Dedifferentiated amniotic fluid mesenchymal stem cell (primary cell): ENCODE data around the gene SLC22A31.
"Not testable (repeated sequence)": the region's sequence is repeated elsewhere in the genome, so short reads cannot be mapped to it uniquely, and the experiment has no call there.

ENCODE experiments used
- DNase-seq: peaks from one replicate; pipeline ENCODE4 v3.0.0-alpha.2; 2016; ENCODE audit errors: extremely low spot score

SLC22A31 gene

DNA sequence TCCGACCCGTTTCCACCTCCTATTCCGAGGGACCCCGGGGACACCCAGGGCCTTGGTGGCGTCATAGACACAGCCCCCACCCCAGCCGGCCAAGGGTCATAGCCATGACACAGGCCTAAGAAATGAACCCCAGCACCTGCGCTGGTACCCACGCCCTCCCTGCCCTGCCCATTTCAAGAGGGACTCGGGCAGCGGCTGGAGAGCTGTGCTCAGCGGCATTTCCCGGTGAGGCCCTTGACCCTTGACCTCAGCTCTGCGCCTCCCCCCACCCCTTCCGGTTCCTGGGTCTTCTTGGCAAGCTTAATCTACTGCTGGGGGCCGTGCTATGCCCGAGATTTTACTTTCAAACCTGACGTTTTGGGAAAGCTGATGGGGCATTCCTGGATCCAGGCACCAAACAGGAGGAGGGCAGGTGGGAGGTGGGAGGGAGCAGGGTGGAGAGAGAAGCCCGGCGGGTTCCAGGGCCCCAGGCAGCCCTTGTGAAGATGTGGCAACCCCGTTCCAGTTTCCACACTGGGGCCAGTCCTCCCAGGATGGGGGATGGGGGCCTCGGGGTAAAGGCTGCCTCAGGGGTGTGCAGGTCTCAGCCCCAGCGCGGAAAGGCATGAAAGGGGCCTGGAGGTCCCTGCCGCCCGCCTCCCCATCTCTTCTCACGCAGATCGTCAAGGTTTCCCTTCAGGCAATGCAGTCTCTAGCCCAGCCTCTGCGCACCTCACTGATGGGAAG lies at the start of gene SLC22A31:
SLC22A31 (minus strand) TSS at position 414 of the 726 bp plus-strand sequence; CDS start at position 378, 36 bp downstream.
- no peak for DNase-seq

DNA sequence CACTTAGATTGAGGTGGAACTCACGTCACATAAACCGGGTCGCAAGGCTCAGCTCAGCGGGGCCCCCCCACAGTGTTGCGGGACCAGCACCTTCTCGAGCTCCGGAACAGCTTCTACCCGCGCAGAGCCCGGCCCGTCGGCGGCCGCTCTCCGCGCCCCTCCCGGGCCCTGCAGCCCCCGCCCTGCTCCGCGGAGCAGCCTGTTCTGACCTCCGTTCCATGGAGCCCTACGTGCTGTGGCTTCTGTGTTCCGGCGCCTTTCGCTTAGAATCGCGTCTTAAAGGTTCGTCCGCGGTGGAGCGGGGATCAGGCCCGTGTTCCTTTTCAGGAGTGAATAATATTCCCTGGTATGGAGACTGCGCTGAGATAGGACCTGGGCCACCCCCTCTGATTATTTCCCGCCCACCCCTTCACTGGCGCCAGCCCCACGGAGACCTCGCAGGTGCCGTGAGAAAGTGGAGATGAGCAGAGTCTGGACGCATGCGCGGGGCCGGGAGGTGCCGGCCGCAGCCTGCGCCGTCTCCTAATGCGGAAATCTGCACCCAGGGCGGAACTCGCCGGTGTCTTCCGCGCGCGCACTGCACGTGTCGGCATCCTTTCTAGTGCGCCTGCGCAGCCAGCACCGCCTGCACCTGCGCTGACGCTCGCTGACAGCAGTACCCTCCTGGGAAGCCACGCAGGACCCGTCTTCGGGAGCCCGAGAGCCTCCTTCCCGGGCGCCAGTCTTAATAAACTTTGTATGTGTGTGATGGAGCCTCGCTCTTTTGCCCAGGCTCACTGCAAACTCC lies 48.1 kb upstream of the SLC22A31 start:
- DNase-seq, result no peak

DNA sequence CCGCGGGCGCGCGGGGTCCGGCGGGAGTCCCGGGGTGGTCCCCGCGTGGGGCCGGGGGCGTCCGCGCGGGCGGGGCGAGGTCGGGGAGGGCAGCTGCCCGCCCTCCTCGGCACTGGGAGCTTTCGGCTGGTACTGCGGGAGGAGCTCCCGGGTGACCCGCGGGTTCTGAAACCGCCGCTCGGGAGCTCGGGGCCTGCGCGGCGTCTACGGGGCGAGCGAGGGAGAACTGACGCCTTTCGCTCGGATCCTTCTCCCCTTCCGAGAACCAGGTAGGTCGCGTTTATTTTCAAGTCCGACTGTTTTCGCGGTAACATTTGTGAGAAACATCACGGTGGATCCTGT lies 47.4 kb upstream of the SLC22A31 start:
- not testable (repeated sequence) for DNase-seq

DNA sequence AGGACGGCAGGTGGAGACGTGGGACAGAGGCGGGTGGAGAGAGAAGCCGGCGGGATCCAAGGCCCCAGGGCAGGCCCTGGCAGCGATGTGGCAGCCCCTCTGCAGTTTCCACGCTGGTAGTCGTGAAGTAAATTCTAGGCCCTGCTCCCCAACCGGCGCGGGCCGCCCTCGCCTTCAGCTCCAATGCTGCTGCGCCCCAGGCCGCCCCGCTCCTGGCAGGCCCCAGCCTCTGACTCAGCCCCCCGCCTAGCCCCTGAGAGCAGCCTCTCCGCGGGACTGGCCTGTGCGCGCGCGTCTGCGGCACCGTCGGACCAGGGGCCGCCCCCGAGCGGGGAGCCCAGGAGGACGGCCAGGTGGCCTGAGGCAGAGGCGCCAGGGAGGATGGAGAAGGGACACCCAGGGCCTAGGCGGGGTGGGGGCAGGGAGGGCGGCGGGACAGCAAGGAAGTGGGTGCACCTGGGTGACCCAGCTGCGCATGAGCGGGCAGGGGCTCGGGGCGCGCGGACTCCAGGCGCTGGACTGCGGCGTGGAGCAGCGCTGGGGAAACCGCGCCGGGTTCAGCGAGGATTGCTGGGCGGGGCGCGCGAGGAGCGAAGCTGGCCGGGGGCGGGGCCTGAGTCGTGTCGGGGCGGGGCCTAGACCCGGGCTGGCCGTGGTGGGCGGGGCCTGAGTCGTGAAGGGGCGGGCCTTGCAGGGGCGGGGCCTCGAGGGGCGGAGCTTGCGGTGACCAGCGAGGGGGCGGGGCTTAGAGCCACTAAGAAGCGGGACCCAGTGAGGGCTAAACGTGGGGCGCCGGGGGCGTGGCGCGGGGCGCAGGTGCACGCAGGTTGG lies 46.8 kb upstream of the SLC22A31 start:
- DNase-seq, result peak; percentile 62

DNA sequence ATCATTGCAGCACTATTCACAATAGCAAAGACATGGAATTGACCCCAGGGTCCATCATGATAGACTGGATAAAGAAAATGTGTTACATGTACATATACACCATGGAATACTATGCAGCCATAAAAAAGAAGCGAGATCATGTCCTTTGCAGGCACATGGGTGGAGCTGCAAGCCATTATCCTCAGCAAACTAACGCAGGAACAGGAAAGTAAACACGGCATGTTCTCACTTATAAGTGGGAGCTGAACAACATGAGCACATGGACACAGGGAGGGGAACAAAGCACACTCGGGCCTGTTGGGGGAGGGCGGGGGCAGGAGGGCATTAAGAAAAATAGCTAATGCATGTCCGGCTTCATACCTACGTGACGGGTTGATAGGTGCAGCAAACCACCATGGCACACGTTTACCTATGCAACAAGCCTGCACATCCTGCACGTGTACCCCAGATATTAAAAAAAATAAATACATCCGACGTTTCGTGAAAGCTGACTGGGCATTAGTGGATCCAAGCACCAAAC lies 46.1 kb upstream of the SLC22A31 start:
- DNase-seq, result no peak

DNA sequence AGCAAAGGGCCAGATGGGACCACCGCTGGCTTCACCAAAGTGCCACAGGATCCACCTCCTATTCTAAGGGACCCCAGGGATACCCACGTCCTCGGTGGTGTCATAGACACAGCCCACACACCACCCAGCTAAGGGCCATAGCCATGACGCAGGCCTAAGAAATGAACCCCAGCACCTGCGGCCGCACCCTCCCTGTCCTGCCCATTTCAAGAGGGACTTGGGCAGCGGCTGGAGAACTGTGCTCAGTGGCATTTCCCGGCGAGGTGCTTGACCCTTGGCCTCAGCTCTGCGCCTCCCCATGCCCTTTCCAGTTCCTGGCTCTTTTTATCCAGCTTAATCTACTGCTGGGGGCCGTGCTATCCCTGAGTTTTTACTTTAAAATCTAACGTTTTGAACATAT lies 44.4 kb upstream of the SLC22A31 start:
- DNase-seq, result no peak

DNA sequence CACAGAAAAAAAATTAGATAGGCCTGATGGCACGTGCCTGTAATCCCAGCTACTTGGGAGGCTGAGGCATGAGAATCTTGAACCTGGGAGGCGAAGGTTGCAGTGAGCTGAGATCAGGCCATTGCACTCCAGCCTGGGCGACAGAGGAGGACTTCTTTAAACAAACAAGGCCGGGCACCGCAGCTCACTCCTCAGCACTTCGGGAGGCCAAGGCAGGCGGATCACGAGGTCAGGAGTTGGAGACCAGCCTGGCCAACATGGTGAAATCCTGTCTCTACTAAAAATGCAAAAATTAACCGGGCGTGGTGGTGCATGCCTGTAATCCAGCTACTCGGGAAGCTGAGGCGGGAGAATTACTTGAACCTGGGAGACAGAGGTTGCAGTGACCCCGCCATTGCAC lies 43.9 kb upstream of the SLC22A31 start:
- not testable (repeated sequence) for DNase-seq

DNA sequence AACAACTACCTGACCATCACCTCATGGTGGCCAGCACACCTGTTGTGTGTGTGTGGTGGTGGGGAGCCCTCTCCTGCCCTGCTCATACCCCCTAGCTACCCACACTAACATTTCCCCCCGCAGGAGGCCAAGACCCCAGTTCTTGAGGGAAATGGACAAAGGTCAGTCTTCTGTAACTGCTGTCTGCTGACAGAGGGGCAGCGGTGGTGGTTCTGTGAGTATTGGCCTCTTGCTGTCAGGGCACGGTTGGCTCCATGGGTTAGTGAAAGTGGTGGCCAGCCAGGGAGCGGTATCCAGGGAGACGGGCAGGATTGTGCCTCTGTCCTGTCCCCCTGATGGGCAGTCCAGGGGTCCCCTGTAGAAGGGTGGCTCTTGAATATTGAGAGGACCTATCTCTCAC lies 43.3 kb upstream of the SLC22A31 start:
- DNase-seq, result no peak

DNA sequence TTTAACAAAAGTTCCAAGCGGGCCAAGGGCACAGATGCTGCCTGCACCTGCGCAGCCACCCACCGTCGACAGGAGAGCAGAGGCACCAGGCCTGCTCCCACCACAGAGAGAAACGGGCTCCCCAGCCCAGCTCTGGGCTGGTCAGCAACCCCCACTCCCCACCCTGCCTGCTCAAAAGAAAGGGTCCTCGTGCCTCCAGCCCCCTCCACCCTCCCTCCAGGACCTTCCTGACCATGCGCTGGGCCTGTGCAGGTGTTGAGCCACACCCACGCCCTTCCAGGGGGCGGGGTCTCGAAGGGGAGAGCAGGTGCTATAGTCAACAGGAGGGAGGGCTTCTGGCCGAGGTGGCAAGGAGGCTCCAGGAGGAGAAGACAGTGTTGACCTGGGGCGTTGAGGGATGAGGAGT lies 42.5 kb upstream of the SLC22A31 start:
- no peak for DNase-seq

DNA sequence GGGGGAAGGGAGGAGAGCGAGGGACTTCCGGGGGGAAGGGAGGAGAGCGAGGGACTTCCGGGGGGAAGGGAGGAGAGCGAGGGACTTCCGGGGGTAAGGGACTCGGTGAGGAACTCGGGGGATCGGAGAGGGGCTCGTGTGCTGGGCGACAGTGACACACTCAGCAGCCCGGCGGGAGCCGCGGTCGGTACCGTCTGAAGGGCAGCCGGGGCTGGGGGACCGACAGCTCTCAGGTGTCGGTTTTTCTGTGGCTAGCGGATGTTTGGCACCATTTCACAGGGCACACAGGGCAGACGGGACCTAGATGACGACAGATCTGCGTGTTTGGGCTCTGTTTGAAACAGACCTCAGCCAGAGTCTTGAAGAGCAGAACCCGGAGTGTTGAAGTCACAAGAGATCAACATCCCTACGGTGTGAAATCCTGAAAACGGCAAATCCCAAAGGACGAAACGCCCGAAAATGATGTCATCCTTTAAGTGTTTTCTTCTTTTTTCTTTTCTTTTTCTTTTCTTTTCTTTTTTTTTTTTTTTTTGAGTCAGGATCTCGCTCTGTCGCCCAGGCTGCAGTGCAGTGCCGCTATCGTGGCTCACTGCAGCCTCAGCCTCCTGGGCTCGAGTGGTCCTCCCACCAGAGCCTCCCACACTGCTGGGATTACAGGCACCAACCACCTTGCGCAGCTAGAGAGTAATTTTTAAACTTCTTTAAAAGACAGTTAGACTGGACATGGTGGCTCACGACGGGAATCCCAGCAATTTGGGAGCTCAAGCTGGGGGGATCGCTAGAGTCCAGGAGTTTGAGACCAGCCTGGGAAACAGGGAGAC lies 41.1 kb upstream of the SLC22A31 start:
- DNase-seq, result peak; percentile 58

DNA sequence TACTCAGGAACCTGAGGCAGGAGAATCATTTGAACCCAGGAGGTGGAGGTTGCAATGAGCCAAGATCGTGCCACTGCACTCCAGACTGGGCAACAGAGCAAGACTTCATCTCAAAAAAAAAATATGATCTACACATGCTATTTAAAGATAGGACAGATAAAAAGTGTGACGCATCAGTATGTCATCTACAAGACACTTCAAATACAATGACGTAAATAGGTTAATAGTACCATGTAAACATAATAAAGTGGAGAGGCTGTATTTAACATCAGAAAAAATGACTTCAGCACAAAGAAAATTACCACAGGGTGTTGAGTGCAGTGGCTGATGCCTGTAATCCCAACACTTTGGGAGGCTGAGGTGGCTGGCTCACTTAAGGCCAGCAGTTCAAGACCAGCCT lies 37.4 kb upstream of the SLC22A31 start:
- no peak for DNase-seq

DNA sequence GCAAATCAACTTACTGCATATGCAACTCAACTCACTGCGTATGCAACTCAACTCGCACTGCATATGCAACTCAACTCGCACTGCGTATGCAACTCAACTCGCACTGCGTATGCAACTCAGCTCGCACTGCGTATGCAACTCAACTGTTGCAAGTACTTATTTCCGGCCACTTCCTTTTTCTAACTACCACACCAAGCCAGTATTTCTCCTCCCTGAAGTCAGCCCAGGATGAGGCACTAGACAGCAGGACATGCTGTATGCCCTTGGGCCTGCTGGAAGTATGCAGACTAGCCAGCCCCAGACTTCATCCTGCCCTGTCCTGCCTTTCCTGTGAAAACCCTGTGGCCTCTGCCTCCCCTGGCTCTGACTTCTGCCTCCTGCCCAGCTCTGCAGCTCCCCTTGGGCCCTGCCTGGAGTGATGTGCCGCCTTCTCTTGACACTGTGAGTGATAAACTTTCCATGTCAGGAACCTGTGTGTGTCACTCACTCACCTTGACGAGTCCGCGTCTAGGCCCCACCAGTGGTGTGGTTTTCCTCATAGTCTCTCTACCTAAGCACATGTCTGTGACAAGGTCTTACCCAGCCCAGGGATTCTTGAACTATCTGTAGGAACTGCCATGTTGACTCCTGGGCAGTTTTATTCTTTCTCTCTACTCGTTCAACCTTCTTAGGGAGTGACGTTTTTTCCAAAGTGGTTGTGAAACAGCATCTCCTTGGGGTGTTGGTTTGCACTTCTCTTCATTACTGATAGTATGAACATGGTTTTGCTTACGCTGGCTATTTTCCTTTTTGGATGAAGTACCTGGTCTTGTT lies 33.5 kb upstream of the SLC22A31 start:
- peak; percentile 13 for DNase-seq

DNA sequence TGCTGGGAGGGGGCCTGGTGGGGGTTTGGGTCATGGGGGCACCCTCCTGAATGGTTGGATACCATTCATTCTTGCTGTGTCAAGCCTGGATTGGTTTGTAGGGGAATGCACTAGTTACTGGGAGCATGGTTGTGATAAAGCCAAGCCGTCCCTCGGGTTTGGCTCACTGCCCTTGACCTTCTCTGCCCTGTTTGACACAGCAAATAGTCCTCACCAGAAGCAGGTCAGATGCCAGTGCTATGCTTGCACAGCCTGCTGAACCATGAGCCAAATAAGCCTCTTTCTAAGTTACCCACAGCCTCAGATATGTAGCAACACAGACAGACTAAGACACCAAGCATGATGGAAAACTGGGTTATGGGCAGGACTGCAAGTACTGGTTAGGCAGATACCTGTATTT lies 31.8 kb upstream of the SLC22A31 start:
- peak; percentile 5 for DNase-seq

DNA sequence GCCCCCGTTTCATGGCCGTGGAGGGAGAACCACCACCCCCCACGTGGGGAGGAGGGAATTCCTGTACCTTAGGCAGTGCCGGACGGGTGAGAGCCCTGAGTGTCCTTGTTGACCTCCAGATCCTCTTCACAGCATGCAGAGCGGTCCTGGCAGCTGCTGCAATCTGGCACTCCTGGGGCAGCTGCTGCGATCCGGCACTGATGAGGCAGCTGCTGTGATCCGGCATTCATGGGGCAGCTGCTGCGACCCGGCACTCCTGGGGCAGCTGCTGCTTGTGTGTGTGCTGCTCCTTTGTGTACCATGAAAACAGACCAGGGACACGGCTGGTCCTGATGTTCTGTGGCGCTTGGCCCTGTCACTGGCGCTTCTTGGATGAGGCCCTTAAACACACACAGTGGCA lies 29.9 kb upstream of the SLC22A31 start:
- DNase-seq, result no peak

DNA sequence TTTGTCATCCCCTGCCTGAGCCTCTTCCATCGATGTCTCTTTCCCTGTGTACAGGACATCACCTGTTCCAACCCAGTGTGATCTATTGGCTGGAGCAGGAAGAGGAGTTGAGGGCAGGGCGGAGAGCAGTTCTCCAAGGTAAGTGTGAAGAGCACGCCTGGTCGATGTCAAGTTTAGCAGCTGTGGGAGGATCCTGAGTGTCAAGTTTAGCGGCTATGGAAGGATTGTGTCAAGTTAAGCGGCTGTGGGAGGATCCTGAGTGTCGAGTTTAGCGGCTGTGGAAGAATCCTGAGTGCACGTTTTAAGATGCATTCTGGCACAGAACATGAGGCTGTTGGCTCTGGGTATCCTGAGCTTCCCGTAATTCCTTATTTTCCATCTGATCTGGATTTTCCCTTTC lies 24.3 kb upstream of the SLC22A31 start:
- DNase-seq, result no peak

DNA sequence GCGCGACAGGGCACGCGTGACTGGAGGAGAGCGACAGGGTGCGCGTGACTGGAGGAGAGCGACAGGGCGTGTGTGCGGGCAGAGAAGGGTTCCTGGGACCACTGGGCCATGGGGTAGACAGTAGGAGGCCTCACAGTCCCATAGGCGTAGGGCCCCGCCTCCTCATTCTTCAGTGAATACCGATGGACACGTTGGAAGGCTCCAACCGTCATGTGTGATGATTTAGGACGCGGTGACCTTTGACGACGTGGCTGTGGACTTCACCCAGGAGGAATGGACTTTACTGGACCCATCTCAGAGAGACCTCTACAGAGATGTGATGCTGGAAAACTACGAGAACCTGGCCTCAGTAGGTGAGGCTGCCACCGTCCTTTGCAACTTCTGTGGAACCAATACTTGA lies 22.6 kb upstream of the SLC22A31 start:
- DNase-seq, result no peak

DNA sequence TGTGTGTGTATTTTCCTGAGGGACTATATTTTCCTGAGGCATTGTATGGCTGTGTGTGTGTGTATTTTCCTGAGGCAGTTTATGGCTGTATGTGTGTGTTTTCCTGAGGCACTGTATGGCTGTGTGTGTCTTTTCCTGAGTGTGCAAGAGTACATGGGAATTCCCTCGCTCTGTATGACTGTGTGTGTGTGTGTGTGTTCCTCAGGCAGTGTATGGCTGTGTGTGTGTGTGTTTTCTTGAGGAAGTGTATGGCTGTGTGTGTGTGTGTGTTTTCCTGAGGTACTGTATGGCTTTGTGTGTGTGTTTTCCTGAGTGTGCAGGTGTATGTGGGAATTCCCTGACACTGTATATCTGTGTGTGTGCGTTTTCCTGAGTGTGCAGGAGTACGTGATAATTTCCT lies 21.3 kb upstream of the SLC22A31 start:
- no peak for DNase-seq

DNA sequence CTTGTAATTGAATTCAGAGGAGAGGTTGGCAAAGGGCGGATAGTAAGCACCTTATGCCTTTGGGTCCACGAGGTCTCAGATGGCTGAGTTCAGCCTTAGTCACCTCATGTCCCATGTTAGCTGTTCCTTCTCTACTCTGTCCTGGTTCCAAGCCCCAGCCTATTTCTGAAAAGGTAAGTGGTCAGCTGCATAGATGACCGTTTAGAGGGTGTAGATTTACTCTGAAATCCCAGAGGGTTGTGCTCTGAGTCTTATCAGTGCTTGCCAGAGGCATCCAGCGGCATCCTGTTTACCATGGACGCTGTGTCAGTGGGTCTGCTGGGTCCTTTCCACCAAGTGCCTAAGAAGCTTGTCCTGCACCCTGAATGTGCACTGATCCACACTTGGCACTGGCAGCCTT lies 19.0 kb upstream of the SLC22A31 start:
- DNase-seq, result no peak

DNA sequence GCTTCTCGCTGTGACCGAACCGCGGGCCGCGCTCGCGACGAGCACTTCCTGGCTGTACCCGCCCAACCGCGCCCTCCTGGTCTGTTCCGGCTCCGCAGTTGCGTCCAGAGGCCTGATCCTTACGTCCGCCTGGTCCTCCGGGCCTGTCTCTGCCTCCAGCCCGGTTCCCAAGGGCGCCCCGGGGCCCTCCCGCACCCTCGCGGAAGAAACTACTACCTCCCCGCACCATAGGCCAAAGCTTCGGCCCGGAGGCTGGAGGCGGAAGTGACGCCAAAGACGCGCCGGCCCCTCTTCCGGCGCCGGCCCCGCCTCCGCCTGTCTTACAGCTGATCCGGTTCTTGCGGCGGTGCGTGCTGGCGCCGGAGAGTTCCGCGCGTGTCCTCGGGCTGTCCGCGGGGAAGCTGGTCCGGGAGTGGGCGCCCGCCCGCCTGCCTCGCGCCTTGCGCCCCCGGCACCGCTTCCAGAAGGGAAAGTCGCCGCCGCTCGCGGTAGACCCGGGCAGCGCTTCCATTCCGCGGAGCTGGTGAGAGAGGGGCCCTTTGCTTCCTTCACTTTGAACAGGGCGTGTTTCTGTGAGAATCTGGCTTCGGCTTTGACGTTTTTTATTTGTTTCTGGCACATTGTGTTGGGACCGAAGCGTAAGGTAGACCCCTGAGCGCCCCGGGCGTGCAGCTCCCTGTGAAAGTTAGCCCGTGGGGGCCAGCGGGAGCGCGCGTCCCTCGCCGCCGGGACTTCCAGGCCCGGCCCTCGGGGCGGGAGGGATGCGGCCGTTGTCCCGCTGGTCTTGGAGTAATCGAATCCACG lies 17.3 kb upstream of the SLC22A31 start, which contains the start of gene ZNF778:
ZNF778 (plus strand) TSS at position 316 of the 804 bp plus-strand sequence. CDS start 3,425 bp downstream, outside the sequence.
- peak; percentile 83 for DNase-seq

DNA sequence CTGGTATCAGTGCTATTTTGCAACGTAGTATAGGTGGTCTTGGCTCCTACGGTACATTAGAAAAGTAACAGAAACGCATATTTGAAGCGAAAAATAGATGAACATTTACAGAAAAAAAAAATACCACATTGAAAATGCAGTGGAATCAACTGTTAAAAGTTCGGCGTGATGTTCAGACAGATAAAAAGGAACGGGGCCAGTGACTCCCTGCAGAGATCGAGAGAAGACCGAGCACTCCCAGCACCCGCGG lies 16.7 kb upstream of the SLC22A31 start:
- DNase-seq, result peak; percentile 18
